ENCODE data around the gene IFNLR1. TPM values are rescaled to one million over a fixed set of nuclear protein-coding genes. Genes with fewer than 3 reads are reported as not detected.
A peak's percentile ranks its signal among the peaks of the same experiment; 100 is the strongest.

Gene IFNLR1
- total RNA-seq, 2 experiments from 2014 or later, result 3.2 to 3.4 TPM

DNA sequence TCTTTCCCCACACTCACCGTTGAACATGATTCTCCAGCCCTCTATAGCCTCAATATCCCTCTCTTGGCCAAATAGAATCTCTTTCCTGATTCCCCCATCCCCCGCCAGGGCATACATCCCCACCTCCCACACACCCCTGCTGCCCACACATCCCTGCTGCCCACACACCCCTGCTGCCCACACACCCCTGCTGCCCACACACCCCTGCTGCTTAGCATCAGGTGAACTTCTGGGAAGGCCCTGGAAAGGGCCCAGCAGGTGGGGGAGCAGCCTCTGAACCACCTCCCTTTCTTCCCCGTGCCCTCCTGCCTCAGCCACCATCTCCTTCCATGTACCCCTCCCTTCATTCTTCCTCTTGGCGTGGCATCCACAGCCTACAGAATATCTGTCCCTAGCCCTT lies 15.9 kb upstream of the IFNLR1 start:
- ChIA-PET CTCF (interaction anchor here (1.2 to 13.7 kb wide), 3 partner anchors 184 to 190 kb away, joined by 6 to 216 read pairs (median 38); no protein-coding TSS in a partner anchor), POLR2A (no interaction called here)
- peaks cover 3% of the 10 kb centered on the region for H3K27me3 Mint-ChIP-seq
- no peak overlapping the region for H3K27ac Mint-ChIP-seq
- no peaks in the 10 kb centered on the region for H3K36me3 Mint-ChIP-seq (ENCODE audit: low read depth)
- no peak for DNase-seq
- no peaks in the 10 kb centered on the region for H3K9me3 Mint-ChIP-seq
- H3K4me1 Mint-ChIP-seq, result peaks cover 10% of the 10 kb centered on the region
- H3K4me3 Mint-ChIP-seq, result no peak overlapping the region

DNA sequence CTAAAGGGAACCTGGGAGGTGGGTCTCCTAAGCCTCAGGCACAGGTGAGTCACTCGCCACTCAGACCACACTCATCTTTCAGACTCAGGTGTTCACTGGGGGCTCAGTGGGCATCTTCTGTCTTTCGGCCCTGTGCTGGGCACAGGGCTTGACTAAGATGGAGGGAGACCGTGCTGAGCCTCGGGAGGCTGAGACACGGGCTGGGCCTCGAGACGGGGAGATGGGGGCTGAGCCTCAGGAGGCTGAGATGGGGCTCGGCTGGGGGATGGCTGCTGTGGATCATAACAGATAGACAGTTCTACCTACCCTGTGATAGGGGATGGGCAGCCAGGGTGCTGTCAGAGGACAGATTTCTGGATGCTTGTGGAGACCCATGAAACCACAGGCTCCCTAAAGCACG lies 15.5 kb upstream of the IFNLR1 start:
- Mint-ChIP-seq H3K4me3 (no peak overlapping the region), H3K4me1 (peaks cover 10% of the 10 kb centered on the region), H3K27me3 (peaks cover 3% of the 10 kb centered on the region), H3K36me3 (ENCODE audit: low read depth) (no peaks in the 10 kb centered on the region), H3K27ac (peak overlapping the region; percentile 75), H3K9me3 (no peaks in the 10 kb centered on the region)
- no peak for DNase-seq
- ChIA-PET CTCF (interaction anchor here (1.0 to 13.7 kb wide), 12 partner anchors 11 to 191 kb away, joined by 3 to 216 read pairs (median 5); no protein-coding TSS in a partner anchor), POLR2A (no interaction called here)

GRCh38 chr1:24201941-24202440 lies 14.9 kb upstream of the IFNLR1 start:
- Mint-ChIP-seq H3K36me3 (ENCODE audit: low read depth) (no peaks in the 10 kb centered on the region), H3K27ac (peak overlapping the region; percentile 75), H3K4me3 (no peak overlapping the region), H3K27me3 (peaks cover 3% of the 10 kb centered on the region), H3K4me1 (peaks cover 10% of the 10 kb centered on the region), H3K9me3 (no peaks in the 10 kb centered on the region)
- ChIA-PET POLR2A (no interaction called here), CTCF (interaction anchor here (0.5 to 13.7 kb wide), 18 partner anchors 10 to 339 kb away, joined by 3 to 216 read pairs (median 4); partner anchors contain the start of genes NIPAL3 and STPG1)
- DNase-seq, result peak; percentile 68

- DNase-seq, result peak; percentile 80
- Mint-ChIP-seq H3K36me3 (ENCODE audit: low read depth) (no peaks in the 10 kb centered on the region), H3K27ac (no peak overlapping the region), H3K4me1 (peaks cover 20% of the 10 kb centered on the region), H3K27me3 (peaks cover 3% of the 10 kb centered on the region), H3K9me3 (no peaks in the 10 kb centered on the region), H3K4me3 (no peak overlapping the region)
- ChIA-PET POLR2A (interaction anchor here (0.6 kb wide), 2 partner anchors 145 to 194 kb away, joined by 5 to 7 read pairs; no protein-coding TSS in a partner anchor), CTCF (interaction anchor here (0.5 to 13.7 kb wide), 33 partner anchors 8 to 470 kb away, joined by 3 to 216 read pairs (median 3); partner anchors contain the start of genes IFNLR1, NIPAL3 and STPG1)
Measured at GRCh38 chr1:24199291-24199900, 12.3 kb upstream of the IFNLR1 start.

DNA sequence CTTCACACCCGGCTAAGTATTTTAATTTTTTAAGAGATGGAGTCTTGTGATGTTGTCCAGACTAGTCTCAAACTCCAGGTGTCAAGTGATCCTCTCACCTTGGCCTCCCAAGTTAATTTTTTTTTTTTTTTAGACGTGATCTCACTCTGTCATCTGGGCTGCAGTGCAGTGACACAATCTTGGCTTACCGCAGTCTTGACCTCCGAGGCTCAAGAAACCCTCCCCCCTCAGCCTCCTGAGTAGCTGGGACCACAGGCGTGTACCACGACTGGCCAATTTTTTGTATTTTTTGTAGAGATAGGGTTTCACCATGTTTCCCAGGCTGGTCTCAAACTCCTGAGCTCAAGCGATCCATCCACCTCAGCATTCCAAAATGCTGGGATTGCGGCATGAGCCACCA lies 11.7 kb upstream of the IFNLR1 start:
- ChIA-PET POLR2A (interaction anchor here (0.6 kb wide), 2 partner anchors 146 to 195 kb away, joined by 5 to 7 read pairs; no protein-coding TSS in a partner anchor), CTCF (interaction anchor here (0.5 to 13.7 kb wide), 33 partner anchors 9 to 470 kb away, joined by 3 to 216 read pairs (median 3); partner anchors contain the start of genes IFNLR1, NIPAL3 and STPG1)
- Mint-ChIP-seq H3K36me3 (ENCODE audit: low read depth) (no peaks in the 10 kb centered on the region), H3K27ac (no peak overlapping the region), H3K4me3 (no peak overlapping the region), H3K27me3 (peaks cover 3% of the 10 kb centered on the region), H3K9me3 (no peaks in the 10 kb centered on the region), H3K4me1 (peaks cover 20% of the 10 kb centered on the region)
- no peak for DNase-seq

DNA sequence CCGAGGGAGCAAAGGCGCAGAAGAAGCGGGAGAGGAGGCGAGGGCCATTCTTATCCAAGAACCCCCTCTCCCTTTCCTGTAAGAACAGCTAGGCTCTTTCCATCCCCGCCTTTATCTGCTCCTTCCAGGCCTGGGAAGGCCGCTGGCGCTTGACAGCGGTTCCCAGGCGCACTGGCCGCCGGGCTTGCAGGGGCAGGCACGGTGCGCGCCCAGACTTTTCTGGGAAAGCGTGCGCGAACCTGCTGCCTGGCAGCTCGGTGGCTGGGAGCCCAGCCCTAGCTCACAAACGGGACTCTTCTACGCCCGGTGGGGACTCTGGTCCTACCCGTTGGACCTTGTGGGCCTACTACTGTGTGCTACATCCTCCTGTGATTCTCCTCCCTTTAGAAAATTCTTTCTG lies 8.8 kb upstream of the IFNLR1 start:
- Mint-ChIP-seq H3K4me3 (no peak overlapping the region), H3K36me3 (ENCODE audit: low read depth) (peaks cover 7% of the 10 kb centered on the region), H3K27me3 (peaks cover 3% of the 10 kb centered on the region), H3K27ac (no peak overlapping the region), H3K9me3 (peaks cover 9% of the 10 kb centered on the region), H3K4me1 (peaks cover 42% of the 10 kb centered on the region)
- no peak for DNase-seq
- POLR2A ChIA-PET, result no interaction called here
- CTCF ChIA-PET, result interaction anchor here (1.5 to 13.7 kb wide), 2 partner anchors 46 to 198 kb away, joined by 3 to 216 read pairs; no protein-coding TSS in a partner anchor

- Mint-ChIP-seq H3K27me3 (no peaks in the 10 kb centered on the region), H3K4me3 (no peak overlapping the region), H3K9me3 (peaks cover 11% of the 10 kb centered on the region), H3K36me3 (ENCODE audit: low read depth) (peaks cover 7% of the 10 kb centered on the region), H3K4me1 (peaks cover 49% of the 10 kb centered on the region), H3K27ac (no peak overlapping the region)
- DNase-seq, result no peak
- CTCF ChIA-PET, result interaction anchor here (0.9 to 13.7 kb wide), 3 partner anchors 45 to 198 kb away, joined by 3 to 216 read pairs (median 3); no protein-coding TSS in a partner anchor
- POLR2A ChIA-PET, result no interaction called here
Measured at GRCh38 chr1:24195136-24195535, 8.0 kb upstream of the IFNLR1 start.

GRCh38 chr1:24193046-24193445 lies 6.0 kb upstream of the IFNLR1 start:
- Mint-ChIP-seq H3K4me3 (no peak overlapping the region), H3K27ac (peak overlapping the region; percentile 55), H3K36me3 (ENCODE audit: low read depth) (peaks cover 7% of the 10 kb centered on the region), H3K27me3 (no peaks in the 10 kb centered on the region), H3K9me3 (peaks cover 11% of the 10 kb centered on the region), H3K4me1 (peaks cover 61% of the 10 kb centered on the region)
- POLR2A ChIA-PET, result interaction anchor here (0.7 kb wide), 1 partner anchor 142 kb away, joined by 5 read pairs; no protein-coding TSS in a partner anchor
- CTCF ChIA-PET, result interaction anchor here (3.1 to 13.7 kb wide), 2 partner anchors 8 to 200 kb away, joined by 12 to 216 read pairs; no protein-coding TSS in a partner anchor
- no peak for DNase-seq

- Mint-ChIP-seq H3K27me3 (no peaks in the 10 kb centered on the region), H3K27ac (peak overlapping the region; percentile 92), H3K36me3 (ENCODE audit: low read depth) (peaks cover 7% of the 10 kb centered on the region), H3K4me1 (peaks cover 68% of the 10 kb centered on the region), H3K9me3 (peaks cover 11% of the 10 kb centered on the region), H3K4me3 (peak overlapping the region; percentile 22)
- ChIA-PET POLR2A (no interaction called here), CTCF (interaction anchor here (0.6 to 13.7 kb wide), 6 partner anchors 10 to 610 kb away, joined by 3 to 216 read pairs (median 4); no protein-coding TSS in a partner anchor)
- peak; percentile 39 for DNase-seq
Measured at GRCh38 chr1:24191860-24192259, 4.8 kb upstream of the IFNLR1 start.

GRCh38 chr1:24190983-24191461 lies 3.9 kb upstream of the IFNLR1 start:
- Mint-ChIP-seq H3K9me3 (peaks cover 11% of the 10 kb centered on the region), H3K36me3 (ENCODE audit: low read depth) (peaks cover 9% of the 10 kb centered on the region), H3K27ac (peak overlapping the region; percentile 92), H3K27me3 (no peaks in the 10 kb centered on the region), H3K4me3 (no peak overlapping the region), H3K4me1 (peaks cover 73% of the 10 kb centered on the region)
- CTCF ChIA-PET, result interaction anchor here (1.4 to 13.7 kb wide), 5 partner anchors 8 to 202 kb away, joined by 4 to 216 read pairs (median 12); no protein-coding TSS in a partner anchor
- no peak for DNase-seq
- POLR2A ChIA-PET, result no interaction called here

DNA sequence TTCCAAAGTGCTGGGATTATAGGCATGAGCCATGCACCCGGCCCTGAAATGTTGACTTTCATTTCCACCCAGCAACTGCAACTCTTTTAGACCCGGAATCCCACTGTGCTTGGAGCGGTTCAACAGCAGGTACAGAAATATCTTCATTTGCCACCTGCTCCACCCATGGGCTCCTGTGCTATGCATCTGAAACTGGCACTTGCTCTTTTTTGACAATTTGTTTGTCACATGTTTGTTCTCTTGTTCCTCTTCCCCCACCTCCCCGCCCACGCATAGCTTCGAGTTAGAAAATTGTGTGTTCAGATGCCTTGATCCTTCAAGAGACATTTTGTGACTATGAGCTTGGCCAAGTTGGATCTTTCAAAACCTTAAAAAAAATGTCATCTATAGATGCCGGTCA lies 2.4 kb upstream of the IFNLR1 start:
- Mint-ChIP-seq H3K27me3 (no peaks in the 10 kb centered on the region), H3K27ac (no peak overlapping the region), H3K9me3 (peaks cover 11% of the 10 kb centered on the region), H3K4me3 (no peak overlapping the region), H3K36me3 (ENCODE audit: low read depth) (peaks cover 9% of the 10 kb centered on the region), H3K4me1 (peaks cover 62% of the 10 kb centered on the region)
- CTCF ChIA-PET, result interaction anchor here (1.0 to 13.7 kb wide), 4 partner anchors 10 to 307 kb away, joined by 4 to 216 read pairs (median 17); no protein-coding TSS in a partner anchor
- POLR2A ChIA-PET, result no interaction called here
- DNase-seq, result peak; percentile 15

DNA sequence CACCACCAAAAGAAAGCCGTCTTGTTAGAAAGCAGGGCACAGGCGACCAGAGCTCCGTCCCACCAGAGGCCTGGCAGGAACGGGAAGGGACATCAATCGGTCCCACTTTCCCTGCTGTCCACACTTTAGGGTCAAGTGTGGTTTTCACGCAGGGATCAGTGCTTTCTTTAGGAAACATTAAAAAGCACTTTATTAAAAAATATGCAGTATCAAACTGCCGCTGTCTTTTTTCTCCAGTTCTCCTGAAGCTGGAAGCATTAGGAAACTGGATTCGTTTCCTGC lies 437 bp downstream of the IFNLR1 start:
- H3K4me1 Mint-ChIP-seq, result peaks cover 50% of the 10 kb centered on the region
- H3K36me3 Mint-ChIP-seq (ENCODE audit: low read depth), result peaks cover 8% of the 10 kb centered on the region
- POLR2A ChIA-PET, result no interaction called here
- no peak for DNase-seq
- CTCF ChIA-PET, result interaction anchor here (0.5 to 4.2 kb wide), 6 partner anchors 12 to 350 kb away, joined by 3 to 19 read pairs (median 4); no protein-coding TSS in a partner anchor
- H3K27ac Mint-ChIP-seq, result peak overlapping the region; percentile 80
- peak overlapping the region; percentile 73 for H3K4me3 Mint-ChIP-seq
- no peaks in the 10 kb centered on the region for H3K27me3 Mint-ChIP-seq
- peaks cover 9% of the 10 kb centered on the region for H3K9me3 Mint-ChIP-seq

Data from activated CD4-positive, alpha-beta T cell treated with anti-CD3 and anti-CD28 coated beads, Interleukin-2, amount 10 ng/mL, durations not matched to agents 7 days and 5 days (primary cell).